Measurements from ENCODE around the gene TMC3. TPM values are rescaled to one million over a fixed set of nuclear protein-coding genes. Genes with fewer than 3 reads are reported as not detected.
"Not testable (repeated sequence)": the region's sequence is repeated elsewhere in the genome, so short reads cannot be mapped to it uniquely, and the experiment has no call there.

Gene TMC3
- total RNA-seq, 1 experiment from 2014 or later, result not detected

- peak; percentile 96 for DNase-seq (ENCODE audit: low spot score)
- in situ Hi-C loops (cut with HindIII; ENCODE audit: low sequenced_read_pairs), result no loop called here
These were observed 22.4 kb downstream of the TMC3 start for GRCh38 chr15:81351651-81352050.

GRCh38 chr15:81349271-81349670, 24.7 kb downstream of the TMC3 start:
- DNase-seq (ENCODE audit: low spot score), result no peak
- in situ Hi-C loops (cut with HindIII; ENCODE audit: low sequenced_read_pairs), result no loop called here

- DNase-seq (ENCODE audit: low spot score); in situ Hi-C loops (cut with HindIII; ENCODE audit: low sequenced_read_pairs): not testable (repeated sequence)
These were observed 25.3 kb downstream of the TMC3 start for GRCh38 chr15:81348691-81349090.

- in situ Hi-C loops (cut with HindIII; ENCODE audit: low sequenced_read_pairs), result no loop called here
- no peak for DNase-seq (ENCODE audit: low spot score)
These were observed 26.1 kb downstream of the TMC3 start for GRCh38 chr15:81347910-81348309.

GRCh38 chr15:81346611-81347010, 27.4 kb downstream of the TMC3 start:
- in situ Hi-C loops (cut with HindIII; ENCODE audit: low sequenced_read_pairs), result no loop called here
- DNase-seq (ENCODE audit: low spot score), result no peak

- in situ Hi-C loops (cut with HindIII; ENCODE audit: low sequenced_read_pairs), result no loop called here
- DNase-seq (ENCODE audit: low spot score), result no peak
These were observed 30.6 kb downstream of the TMC3 start for GRCh38 chr15:81343371-81343770.

- in situ Hi-C loops (cut with HindIII; ENCODE audit: low sequenced_read_pairs), result no loop called here
- no peak for DNase-seq (ENCODE audit: low spot score)
These were observed 32.7 kb downstream of the TMC3 start for GRCh38 chr15:81341351-81341750.

- in situ Hi-C loops (cut with HindIII; ENCODE audit: low sequenced_read_pairs), result no loop called here
- no peak for DNase-seq (ENCODE audit: low spot score)
These were observed 34.2 kb downstream of the TMC3 start for GRCh38 chr15:81339851-81340250.

- no peak for DNase-seq (ENCODE audit: low spot score)
- in situ Hi-C loops (cut with HindIII; ENCODE audit: low sequenced_read_pairs), result no loop called here
These were observed 34.7 kb downstream of the TMC3 start for GRCh38 chr15:81339321-81339720.

GRCh38 chr15:81338170-81339007, 35.6 kb downstream of the TMC3 start:
- in situ Hi-C loops (cut with HindIII; ENCODE audit: low sequenced_read_pairs), result no loop called here
- no peak for DNase-seq (ENCODE audit: low spot score)

GRCh38 chr15:81337713-81338157, 36.3 kb downstream of the TMC3 start:
- in situ Hi-C loops (cut with HindIII; ENCODE audit: low sequenced_read_pairs), result no loop called here

GRCh38 chr15:81337241-81337640, 36.8 kb downstream of the TMC3 start:
- in situ Hi-C loops (cut with HindIII; ENCODE audit: low sequenced_read_pairs), result no loop called here
- no peak for DNase-seq (ENCODE audit: low spot score)

More at GRCh38 chr15:81337713-81338157, 36.3 kb downstream of the TMC3 start:
- DNase-seq (ENCODE audit: low spot score), result no peak

GRCh38 chr15:81336568-81336967, 37.4 kb downstream of the TMC3 start:
- DNase-seq (ENCODE audit: low spot score), result peak; percentile 22
- in situ Hi-C loops (cut with HindIII; ENCODE audit: low sequenced_read_pairs), result no loop called here

- in situ Hi-C loops (cut with HindIII; ENCODE audit: low sequenced_read_pairs), result no loop called here
These were observed 38.4 kb downstream of the TMC3 start for GRCh38 chr15:81335631-81336030.

GRCh38 chr15:81334768-81335435, 39.1 kb downstream of the TMC3 start:
- no peak for DNase-seq (ENCODE audit: low spot score)
- in situ Hi-C loops (cut with HindIII; ENCODE audit: low sequenced_read_pairs), result no loop called here

More at GRCh38 chr15:81335631-81336030, 38.4 kb downstream of the TMC3 start:
- no peak for DNase-seq (ENCODE audit: low spot score)

- DNase-seq (ENCODE audit: low spot score), result no peak
- in situ Hi-C loops (cut with HindIII; ENCODE audit: low sequenced_read_pairs), result no loop called here
These were observed 40.6 kb downstream of the TMC3 start for GRCh38 chr15:81333363-81333762.

- DNase-seq (ENCODE audit: low spot score), result no peak
- in situ Hi-C loops (cut with HindIII; ENCODE audit: low sequenced_read_pairs), result no loop called here
These were observed 41.7 kb downstream of the TMC3 start for GRCh38 chr15:81332326-81332725.

GRCh38 chr15:81331600-81331999, 42.4 kb downstream of the TMC3 start:
- in situ Hi-C loops (cut with HindIII; ENCODE audit: low sequenced_read_pairs), result no loop called here
- no peak for DNase-seq (ENCODE audit: low spot score)

GRCh38 chr15:81331141-81331540, 42.9 kb downstream of the TMC3 start:
- DNase-seq (ENCODE audit: low spot score), result not testable (repeated sequence)

GRCh38 chr15:81330366-81331090, 43.5 kb downstream of the TMC3 start:
- in situ Hi-C loops (cut with HindIII; ENCODE audit: low sequenced_read_pairs), result no loop called here
- no peak for DNase-seq (ENCODE audit: low spot score)

More at GRCh38 chr15:81331141-81331540, 42.9 kb downstream of the TMC3 start:
- in situ Hi-C loops (cut with HindIII; ENCODE audit: low sequenced_read_pairs), result not testable (repeated sequence)

Measured in G401 (cell line).